Hematopoietic multipotent progenitor cell treated with erythropoietin and hydrocortisone succinate and interleukin-3 and kit ligand, for 4 days (in vitro differentiated cells): ENCODE results near the gene ALPL.
A peak's percentile ranks its signal among the peaks of the same experiment; 100 is the strongest.

Source experiments
- DNase-seq: peaks from one replicate; pipeline ENCODE4 v3.0.0-alpha.2; 2015

ALPL gene

GRCh38 chr1:21532496-21532895 lies 23.3 kb downstream of the ALPL start:
- no peak for DNase-seq

GRCh38 chr1:21532992-21533534 lies 23.8 kb downstream of the ALPL start:
- no peak for DNase-seq

- DNase-seq = peak; percentile 38
These were observed 24.9 kb downstream of the ALPL start for GRCh38 chr1:21534146-21534545.

- peak; percentile 90 for DNase-seq
These were observed 25.6 kb downstream of the ALPL start for GRCh38 chr1:21534674-21535378.

GRCh38 chr1:21536218-21536617 lies 27.0 kb downstream of the ALPL start:
- no peak for DNase-seq

- DNase-seq = no peak
These were observed 28.3 kb downstream of the ALPL start for GRCh38 chr1:21537511-21537931.

- DNase-seq = no peak
These were observed 28.9 kb downstream of the ALPL start for GRCh38 chr1:21537932-21538630.

GRCh38 chr1:21539933-21540332 lies 30.7 kb downstream of the ALPL start:
- DNase-seq = peak; percentile 68

GRCh38 chr1:21541329-21541728 lies 32.1 kb downstream of the ALPL start:
- no peak for DNase-seq

- no peak for DNase-seq
These were observed 32.6 kb downstream of the ALPL start for GRCh38 chr1:21541835-21542234.

- no peak for DNase-seq
These were observed 34.4 kb downstream of the ALPL start for GRCh38 chr1:21543598-21543997.

GRCh38 chr1:21544095-21544494 lies 34.9 kb downstream of the ALPL start:
- no peak for DNase-seq

- DNase-seq = no peak
These were observed 37.1 kb downstream of the ALPL start for GRCh38 chr1:21546122-21546825.

GRCh38 chr1:21547876-21548275 lies 38.7 kb downstream of the ALPL start:
- DNase-seq = no peak

- DNase-seq = peak; percentile 37
These were observed 40.9 kb downstream of the ALPL start for GRCh38 chr1:21550097-21550496.

- DNase-seq = no peak
These were observed 41.7 kb downstream of the ALPL start for GRCh38 chr1:21550866-21551475.

GRCh38 chr1:21552715-21553114 lies 43.5 kb downstream of the ALPL start:
- DNase-seq = peak; percentile 68

GRCh38 chr1:21553116-21553926 lies 44.1 kb downstream of the ALPL start:
- DNase-seq = no peak

- peak; percentile 36 for DNase-seq
These were observed 50.8 kb downstream of the ALPL start for GRCh38 chr1:21559788-21560567.

- no peak for DNase-seq
These were observed 51.9 kb downstream of the ALPL start for GRCh38 chr1:21560916-21561638.

GRCh38 chr1:21562896-21563295 lies 53.7 kb downstream of the ALPL start:
- DNase-seq = no peak
